GM18526 (cell line): ENCODE results near the gene PPP2R3B.

Experiments used
- POLR2A ChIP-seq: IDR thresholded peaks from 3 replicates; pipeline ENCODE4 v1.6.1; 2011; ENCODE audit not compliant: insufficient read length; ENCODE audit errors: extremely low read depth

The PPP2R3B gene

GRCh38 chrX:311156-312129 is 75.3 kb downstream of the PPP2R3B start:
- TF ChIP-seq POLR2A, result no peak

- no peak for TF ChIP-seq POLR2A
These were observed 76.0 kb downstream of the PPP2R3B start for GRCh38 chrX:310621-311155.

GRCh38 chrX:308821-309520 is 77.7 kb downstream of the PPP2R3B start:
- TF ChIP-seq POLR2A, result no peak

- no peak for TF ChIP-seq POLR2A
These were observed 79.2 kb downstream of the PPP2R3B start for GRCh38 chrX:307261-308111.

GRCh38 chrX:302975-303374 is 83.7 kb downstream of the PPP2R3B start:
- TF ChIP-seq POLR2A, result no peak

GRCh38 chrX:300334-300733 is 86.4 kb downstream of the PPP2R3B start:
- TF ChIP-seq POLR2A, result no peak

- TF ChIP-seq POLR2A, result no peak
These were observed 87.7 kb downstream of the PPP2R3B start for GRCh38 chrX:298993-299392.

GRCh38 chrX:295136-295535 is 91.6 kb downstream of the PPP2R3B start:
- no peak for TF ChIP-seq POLR2A

GRCh38 chrX:292900-293897 is 93.5 kb downstream of the PPP2R3B start:
- no peak for TF ChIP-seq POLR2A

GRCh38 chrX:291411-291901 is 95.3 kb downstream of the PPP2R3B start:
- no peak for TF ChIP-seq POLR2A

- TF ChIP-seq POLR2A, result no peak
These were observed 96.1 kb downstream of the PPP2R3B start for GRCh38 chrX:290476-291166.

GRCh38 chrX:288561-288991 is 98.1 kb downstream of the PPP2R3B start:
- no peak for TF ChIP-seq POLR2A

GRCh38 chrX:287670-288069 is 99.0 kb downstream of the PPP2R3B start:
- no peak for TF ChIP-seq POLR2A
